ENCODE results near the gene ENTPD5. TPM values are rescaled to one million over a fixed set of nuclear protein-coding genes. Genes with fewer than 3 reads are reported as not detected.
A peak's percentile ranks its signal among the peaks of the same experiment; 100 is the strongest.
"Not testable (repeated sequence)": the region's sequence is repeated elsewhere in the genome, so short reads cannot be mapped to it uniquely, and the experiment has no call there.

ENTPD5 gene
- total and polyA plus RNA-seq, 4 donors = 38.1 to 276 (median 76.5) TPM

GRCh38 chr14:73994926-73995325, 24.2 kb downstream of the ENTPD5 start:
- H3K4me3 ChIP-seq (ENCODE audit: low read depth in 1 of 3, low read length in 3 of 3) = peak overlapping the region; percentile 26 to 60 (median 58)
- WGBS = 29% methylated on average over 7 of the region's 7 CpGs
- H3K4me1 ChIP-seq (ENCODE audit: control insufficient read depth in 4 of 4, insufficient read depth in 4 of 4, low read length in 3 of 4) = peaks cover 12 to 59% (median 42%) of the 10 kb centered on the region in 4 donors
- H3K9ac ChIP-seq (ENCODE audit: low read depth in 1 of 2, low read length in 2 of 2) = peak overlapping the region in 1 of 2 donors; percentile 80
- not testable (repeated sequence) for H3K36me3 ChIP-seq (ENCODE audit: control insufficient read depth in 4 of 4, insufficient read depth in 3 of 4, low read depth in 1 of 4, low read length in 3 of 4); H3K27me3 ChIP-seq (ENCODE audit: control insufficient read depth in 4 of 4, insufficient read depth in 4 of 4, low read length in 3 of 4); DNase-seq (ENCODE audit: low spot score); H3K9me3 ChIP-seq (ENCODE audit: control insufficient read depth in 4 of 4, low read length in 3 of 4)
- peak; percentile 19 to 25 for TF ChIP-seq RXRA (IDR thresholded peaks at IDR 0.05)
- TF ChIP-seq HNF4A (conservative IDR thresholded peaks at IDR 0.05) = peak in 1 of 2 donors; percentile 6
- peak overlapping the region; percentile 29 to 36 for H3K27ac ChIP-seq (ENCODE audit: low read depth in 1 of 2, low read length in 2 of 2)

GRCh38 chr14:73991092-73991491, 28.0 kb downstream of the ENTPD5 start:
- Histone ChIP-seq H3K9ac (ENCODE audit: low read depth in 1 of 2, low read length in 2 of 2) (no peak overlapping the region), H3K9me3 (ENCODE audit: control insufficient read depth in 4 of 4, low read length in 3 of 4) (no peaks in the 10 kb centered on the region), H3K4me3 (ENCODE audit: low read depth in 1 of 3, low read length in 3 of 3) (no peak overlapping the region), H3K27me3 (ENCODE audit: control insufficient read depth in 4 of 4, insufficient read depth in 4 of 4, low read length in 3 of 4) (no peaks in the 10 kb centered on the region), H3K36me3 (ENCODE audit: control insufficient read depth in 4 of 4, insufficient read depth in 3 of 4, low read depth in 1 of 4, low read length in 3 of 4) (peaks cover 6 to 21% (median 15%) of the 10 kb centered on the region in 4 donors), H3K4me1 (ENCODE audit: control insufficient read depth in 4 of 4, insufficient read depth in 4 of 4, low read length in 3 of 4) (peaks cover 0 to 30% (median 17%) of the 10 kb centered on the region in 4 donors), H3K27ac (ENCODE audit: low read depth in 1 of 2, low read length in 2 of 2) (no peak overlapping the region)
- TF ChIP-seq EGR1 (IDR thresholded peaks at IDR 0.05; ENCODE audit: low read depth in 2 of 2) = no peak
- TF ChIP-seq ZBTB33 (IDR thresholded peaks at IDR 0.05) = no peak
- TF ChIP-seq HNF4G (IDR thresholded peaks at IDR 0.05) = no peak
- no peak for TF ChIP-seq NR2F2 (IDR thresholded peaks at IDR 0.05)
- TF ChIP-seq RXRA (IDR thresholded peaks at IDR 0.05) = no peak
- no peak for TF ChIP-seq GABPA (IDR thresholded peaks at IDR 0.05 in 1 of 2, conservative IDR thresholded peaks at IDR 0.05 in 1 of 2)
- no peak for TF ChIP-seq RAD21 (IDR thresholded peaks at IDR 0.05)
- no peak for DNase-seq (ENCODE audit: low spot score)
- 68% methylated on average over 4 of the region's 4 CpGs for WGBS

- DNase-seq (ENCODE audit: low spot score); H3K27me3 ChIP-seq (ENCODE audit: control insufficient read depth in 4 of 4, insufficient read depth in 4 of 4, low read length in 3 of 4): not testable (repeated sequence)
- peaks cover 0 to 19% (median 11%) of the 10 kb centered on the region in 4 donors for H3K4me1 ChIP-seq (ENCODE audit: control insufficient read depth in 4 of 4, insufficient read depth in 4 of 4, low read length in 3 of 4)
These were observed 30.4 kb downstream of the ENTPD5 start for GRCh38 chr14:73988656-73989055.

GRCh38 chr14:73988065-73988464, 31.0 kb downstream of the ENTPD5 start:
- peaks cover 8 to 34% (median 23%) of the 10 kb centered on the region in 4 donors for H3K36me3 ChIP-seq (ENCODE audit: control insufficient read depth in 4 of 4, insufficient read depth in 3 of 4, low read depth in 1 of 4, low read length in 3 of 4)
- no peak for DNase-seq (ENCODE audit: low spot score)

More at GRCh38 chr14:73988656-73989055, 30.4 kb downstream of the ENTPD5 start:
- not testable (repeated sequence) for H3K9ac ChIP-seq (ENCODE audit: low read depth in 1 of 2, low read length in 2 of 2); H3K9me3 ChIP-seq (ENCODE audit: control insufficient read depth in 4 of 4, low read length in 3 of 4); H3K27ac ChIP-seq (ENCODE audit: low read depth in 1 of 2, low read length in 2 of 2); H3K4me3 ChIP-seq (ENCODE audit: low read depth in 1 of 3, low read length in 3 of 3)
- TF ChIP-seq RAD21 (IDR thresholded peaks at IDR 0.05) = peak in 1 of 2 donors; percentile 7
- TF ChIP-seq HNF4A (conservative IDR thresholded peaks at IDR 0.05) = peak; percentile 38 to 48
- peak in 1 of 2 donors; percentile 39 for TF ChIP-seq RXRA (IDR thresholded peaks at IDR 0.05)
- WGBS = 49% methylated on average over 7 of the region's 7 CpGs
- peaks cover 8 to 34% (median 22%) of the 10 kb centered on the region in 4 donors for H3K36me3 ChIP-seq (ENCODE audit: control insufficient read depth in 4 of 4, insufficient read depth in 3 of 4, low read depth in 1 of 4, low read length in 3 of 4)

More at GRCh38 chr14:73988065-73988464, 31.0 kb downstream of the ENTPD5 start:
- no peak overlapping the region for H3K27ac ChIP-seq (ENCODE audit: low read depth in 1 of 2, low read length in 2 of 2)
- H3K4me1 ChIP-seq (ENCODE audit: control insufficient read depth in 4 of 4, insufficient read depth in 4 of 4, low read length in 3 of 4) = peaks cover 0 to 14% (median 7%) of the 10 kb centered on the region in 4 donors
- H3K4me3 ChIP-seq (ENCODE audit: low read depth in 1 of 3, low read length in 3 of 3) = no peak overlapping the region
- 71% methylated on average over 3 of the region's 3 CpGs for WGBS
- no peaks in the 10 kb centered on the region for H3K9me3 ChIP-seq (ENCODE audit: control insufficient read depth in 4 of 4, low read length in 3 of 4)
- TF ChIP-seq SP1 (IDR thresholded peaks at IDR 0.05) = no peak
- no peak for TF ChIP-seq GABPA (IDR thresholded peaks at IDR 0.05 in 1 of 2, conservative IDR thresholded peaks at IDR 0.05 in 1 of 2)
- TF ChIP-seq EGR1 (IDR thresholded peaks at IDR 0.05; ENCODE audit: low read depth in 2 of 2) = no peak
- TF ChIP-seq JUND (IDR thresholded peaks at IDR 0.05) = no peak
- TF ChIP-seq REST (IDR thresholded peaks at IDR 0.05) = no peak
- no peak for TF ChIP-seq FOXA2 (IDR thresholded peaks at IDR 0.05)
- TF ChIP-seq NR2F2 (IDR thresholded peaks at IDR 0.05) = no peak
- no peak for TF ChIP-seq ATF3 (IDR thresholded peaks at IDR 0.05)
- TF ChIP-seq YY1 (IDR thresholded peaks at IDR 0.05) = no peak
- no peaks in the 10 kb centered on the region for H3K27me3 ChIP-seq (ENCODE audit: control insufficient read depth in 4 of 4, insufficient read depth in 4 of 4, low read length in 3 of 4)
- H3K9ac ChIP-seq (ENCODE audit: low read depth in 1 of 2, low read length in 2 of 2) = no peak overlapping the region

All from liver (tissue), 9 donors.